HG02571 (cell line): ENCODE measurements around the gene EVI5L.
A peak's percentile ranks its signal among the peaks of the same experiment; 100 is the strongest.

ENCODE experiments used
- ATAC-seq: cut with Tn5 transposase; IDR thresholded peaks from one replicate; pipeline ENCODE4 v1.9.1; 2021; ENCODE audit warnings: mild to moderate bottlenecking, moderate library complexity; ENCODE audit not compliant: unreplicated experiment

The EVI5L gene

DNA sequence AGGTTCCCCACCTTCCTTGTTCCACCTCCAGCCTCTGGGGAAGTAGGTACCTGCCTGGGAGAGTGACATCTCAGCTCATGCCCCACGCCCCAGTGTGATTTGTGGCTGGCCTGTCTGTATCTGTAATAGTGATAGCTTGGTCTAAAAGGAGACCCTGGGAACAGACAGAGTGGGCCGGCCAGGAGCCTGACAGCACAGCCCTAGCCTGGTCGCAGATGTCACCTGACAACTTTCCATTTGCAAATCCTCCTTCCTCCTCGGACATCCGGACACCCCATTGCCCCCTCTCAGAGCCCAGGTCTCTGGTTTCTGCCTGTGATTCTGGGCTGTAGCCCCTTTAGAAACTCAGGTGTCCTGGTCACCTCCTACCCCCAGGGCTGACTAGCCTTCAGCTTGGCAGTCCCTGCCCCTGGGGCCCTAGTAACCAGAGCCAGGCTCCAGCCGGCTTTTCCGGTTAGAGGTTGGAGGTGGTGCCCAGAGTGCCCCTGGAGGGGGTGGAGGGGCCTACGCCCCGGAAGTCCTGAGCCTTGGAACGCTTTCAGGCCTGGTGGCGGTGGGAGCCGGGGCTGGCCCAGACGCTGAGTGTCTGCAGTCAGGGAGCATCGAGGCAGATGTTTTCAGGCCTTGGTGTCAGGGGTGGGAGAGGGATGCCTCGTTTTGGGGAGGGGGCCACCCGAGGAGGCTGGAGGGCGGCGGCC is 64.7 kb downstream of the EVI5L start:
- no peak for ATAC-seq

DNA sequence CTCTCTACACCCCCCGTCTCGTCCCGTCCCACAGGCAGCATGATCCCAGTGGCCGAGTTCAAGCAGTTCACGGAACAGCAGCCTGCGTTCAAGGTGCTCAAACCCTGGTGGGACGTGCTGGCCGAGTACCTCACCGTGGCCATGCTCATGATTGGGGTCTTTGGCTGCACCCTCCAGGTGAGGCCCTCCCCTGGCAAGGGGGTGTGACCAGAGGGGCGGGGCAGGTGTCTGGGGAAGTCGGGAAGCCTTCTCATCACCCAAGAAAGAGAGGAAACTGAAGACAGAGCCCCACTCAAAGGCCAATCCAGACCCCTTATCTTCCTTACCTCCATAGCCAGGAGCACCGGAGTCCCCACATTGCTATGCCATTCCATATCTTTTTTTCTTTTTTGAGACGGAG is 65.5 kb downstream of the EVI5L start:
- ATAC-seq, result no peak

DNA sequence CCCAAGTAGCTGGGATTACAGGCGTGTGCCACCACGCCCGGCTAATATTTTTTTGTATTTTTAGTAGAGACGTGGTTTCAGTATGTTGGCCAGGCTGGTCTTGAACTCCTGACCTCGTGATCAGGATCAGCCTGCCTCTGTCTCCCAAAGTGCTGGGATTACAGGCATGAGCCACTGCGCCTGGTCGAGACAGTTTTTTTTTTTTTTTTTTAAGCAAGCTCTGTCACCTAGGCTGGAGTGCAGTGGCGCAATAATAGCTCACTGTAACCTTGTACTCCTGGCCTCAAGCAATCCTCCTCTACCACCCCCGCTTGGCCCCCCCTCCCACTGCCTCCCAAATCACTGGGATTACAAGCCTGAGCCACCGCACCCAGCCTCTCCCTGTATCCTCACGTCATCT is 67.3 kb downstream of the EVI5L start:
- no peak for ATAC-seq

DNA sequence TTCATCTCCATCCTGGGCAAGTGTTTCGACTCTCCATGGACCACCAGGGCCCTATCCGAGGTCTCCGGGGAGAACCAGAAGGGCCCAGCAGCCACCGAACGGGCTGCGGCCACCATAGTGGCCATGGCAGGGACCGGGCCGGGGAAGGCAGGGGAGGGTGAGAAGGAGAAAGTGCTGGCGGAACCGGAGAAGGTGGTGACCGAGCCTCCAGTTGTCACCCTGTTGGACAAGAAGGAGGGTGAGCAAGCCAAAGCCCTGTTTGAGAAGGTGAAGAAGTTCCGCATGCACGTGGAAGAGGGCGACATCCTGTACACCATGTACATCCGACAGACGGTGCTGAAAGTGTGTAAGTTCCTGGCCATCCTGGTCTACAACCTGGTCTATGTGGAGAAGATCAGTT is 68.9 kb downstream of the EVI5L start:
- no peak for ATAC-seq

DNA sequence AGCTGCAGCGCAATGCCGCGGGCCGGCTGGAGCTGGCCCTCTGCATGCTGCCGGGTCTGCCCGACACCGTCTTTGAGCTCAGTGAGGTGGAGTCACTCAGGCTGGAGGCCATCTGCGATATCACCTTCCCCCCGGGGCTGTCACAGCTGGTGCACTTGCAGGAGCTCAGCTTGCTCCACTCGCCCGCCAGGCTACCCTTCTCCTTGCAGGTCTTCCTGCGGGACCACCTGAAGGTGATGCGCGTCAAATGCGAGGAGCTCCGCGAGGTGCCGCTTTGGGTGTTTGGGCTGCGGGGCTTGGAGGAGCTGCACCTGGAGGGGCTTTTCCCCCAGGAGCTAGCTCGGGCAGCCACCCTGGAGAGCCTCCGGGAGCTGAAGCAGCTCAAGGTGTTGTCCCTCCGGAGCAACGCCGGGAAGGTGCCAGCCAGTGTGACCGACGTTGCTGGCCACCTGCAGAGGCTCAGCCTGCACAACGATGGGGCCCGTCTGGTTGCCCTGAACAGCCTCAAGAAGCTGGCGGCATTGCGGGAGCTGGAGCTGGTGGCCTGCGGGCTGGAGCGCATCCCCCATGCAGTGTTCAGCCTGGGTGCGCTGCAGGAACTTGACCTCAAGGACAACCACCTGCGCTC is 69.8 kb downstream of the EVI5L start:
- no peak for ATAC-seq

DNA sequence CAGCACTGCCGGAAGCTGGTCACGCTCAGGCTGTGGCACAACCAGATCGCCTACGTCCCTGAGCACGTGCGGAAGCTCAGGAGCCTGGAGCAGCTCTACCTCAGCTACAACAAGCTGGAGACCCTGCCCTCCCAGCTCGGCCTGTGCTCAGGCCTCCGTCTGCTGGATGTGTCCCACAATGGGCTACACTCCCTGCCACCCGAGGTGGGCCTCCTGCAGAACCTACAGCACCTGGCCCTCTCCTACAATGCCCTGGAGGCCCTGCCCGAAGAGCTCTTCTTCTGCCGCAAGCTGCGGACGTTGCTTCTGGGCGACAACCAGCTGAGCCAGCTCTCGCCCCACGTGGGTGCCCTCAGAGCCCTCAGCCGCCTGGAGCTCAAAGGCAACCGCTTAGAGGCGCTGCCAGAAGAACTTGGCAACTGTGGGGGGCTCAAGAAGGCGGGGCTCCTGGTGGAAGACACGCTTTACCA is 70.4 kb downstream of the EVI5L start:
- ATAC-seq, result no peak

DNA sequence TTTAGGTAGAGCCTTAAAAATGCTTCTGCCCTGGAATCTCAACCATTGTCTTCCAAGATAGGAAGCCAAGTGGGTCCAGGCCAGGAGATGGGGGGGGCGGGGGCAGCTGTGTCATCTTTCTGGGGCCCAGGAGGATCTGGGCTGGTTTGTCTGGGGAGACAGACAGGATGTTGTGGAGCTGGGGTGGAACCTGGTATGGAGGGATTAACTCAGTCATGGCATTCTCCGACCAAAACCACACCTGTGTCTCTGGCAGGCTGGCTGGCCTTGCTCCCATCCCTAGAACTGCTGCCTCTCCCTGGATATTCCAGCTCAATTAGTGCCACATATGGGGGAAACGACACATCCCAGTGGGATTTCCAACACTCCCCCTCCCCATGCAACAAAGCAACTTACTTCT is 70.9 kb downstream of the EVI5L start:
- ATAC-seq, result no peak

DNA sequence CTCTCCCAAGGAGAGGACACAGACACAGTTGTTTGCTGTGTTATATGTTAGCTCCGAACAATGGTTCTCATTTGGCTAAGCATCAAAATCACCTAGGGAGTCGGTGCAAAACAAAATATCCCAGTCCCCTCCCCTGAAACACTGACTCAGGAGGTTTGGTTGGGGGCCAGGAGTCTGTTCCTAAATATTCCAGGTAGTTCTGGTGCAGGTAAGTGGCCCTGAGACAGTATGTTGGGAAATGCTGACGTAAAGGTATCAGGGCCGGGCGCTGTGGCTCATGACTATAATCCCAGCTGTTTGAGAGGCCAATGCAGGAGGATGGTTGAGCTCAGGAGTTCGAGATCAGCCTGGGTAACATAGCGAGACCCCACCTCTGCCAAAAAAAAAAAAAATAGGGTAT is 71.3 kb downstream of the EVI5L start:
- ATAC-seq, result no peak

DNA sequence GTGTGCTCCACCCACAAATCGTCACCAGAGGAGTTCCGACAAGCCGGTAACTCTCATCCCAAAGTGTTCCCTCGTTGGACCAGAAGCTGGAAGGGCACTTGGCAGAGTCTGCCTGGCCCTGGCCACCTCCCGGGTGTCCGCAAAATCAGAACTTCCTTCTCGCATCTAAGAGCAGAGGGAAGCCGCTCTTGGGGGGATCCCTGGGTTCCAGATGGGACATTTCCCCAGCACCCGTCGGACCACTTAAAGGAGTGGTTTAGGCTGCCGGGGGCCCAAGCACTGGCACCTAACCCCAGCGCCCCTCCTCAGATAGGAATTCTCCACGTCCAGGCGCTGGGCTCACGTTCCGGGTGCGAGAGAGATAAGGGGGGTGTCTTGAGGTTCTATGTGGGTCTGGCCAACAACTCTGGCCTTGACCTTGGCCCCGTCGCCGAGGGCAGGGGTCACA is 72.8 kb downstream of the EVI5L start:
- ATAC-seq, result no peak

DNA sequence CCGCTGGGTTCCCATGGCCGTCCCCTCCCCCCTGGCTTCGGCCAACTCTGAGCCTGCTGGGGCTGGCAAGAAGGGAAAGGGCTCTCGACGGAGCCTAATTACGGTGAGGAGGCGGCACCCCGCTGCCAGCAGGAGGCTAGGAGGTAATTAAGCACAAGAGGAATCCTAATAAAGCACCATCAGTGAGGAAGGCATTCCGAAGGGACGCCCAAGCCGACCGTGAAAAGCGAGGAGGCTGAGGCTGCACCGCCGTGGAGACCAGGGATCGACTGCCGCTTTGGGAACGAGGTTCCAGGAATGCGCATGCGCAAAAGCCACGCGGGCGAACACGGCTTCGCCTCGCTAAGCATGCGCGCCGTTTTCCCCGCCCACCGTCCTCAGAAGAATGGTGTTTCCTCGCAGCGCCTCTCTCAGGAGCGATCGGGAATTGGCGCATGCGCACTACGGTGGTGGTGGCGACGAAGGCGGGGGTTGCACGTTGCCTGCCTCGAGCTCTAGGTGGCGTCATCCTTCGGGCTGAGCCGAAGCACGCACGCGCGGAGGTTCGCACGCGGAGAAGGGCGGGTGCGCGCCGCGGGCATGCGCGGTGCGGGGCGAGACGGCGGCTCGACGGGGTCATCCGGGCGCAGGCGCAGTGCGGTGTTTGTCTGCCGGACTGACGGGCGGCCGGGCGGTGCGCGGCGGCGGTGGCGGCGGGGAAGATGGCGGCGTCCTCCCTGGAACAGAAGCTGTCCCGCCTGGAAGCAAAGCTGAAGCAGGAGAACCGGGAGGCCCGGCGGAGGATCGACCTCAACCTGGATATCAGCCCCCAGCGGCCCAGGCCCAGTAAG is 73.4 kb downstream of the EVI5L start, which contains the start of gene MAP2K7:
Gene MAP2K7, plus strand, starts transcription at position 634 of the 830 bp plus-strand sequence. Its CDS starts 68 bp downstream, at position 702.
- ATAC-seq, result peak; percentile 77

DNA sequence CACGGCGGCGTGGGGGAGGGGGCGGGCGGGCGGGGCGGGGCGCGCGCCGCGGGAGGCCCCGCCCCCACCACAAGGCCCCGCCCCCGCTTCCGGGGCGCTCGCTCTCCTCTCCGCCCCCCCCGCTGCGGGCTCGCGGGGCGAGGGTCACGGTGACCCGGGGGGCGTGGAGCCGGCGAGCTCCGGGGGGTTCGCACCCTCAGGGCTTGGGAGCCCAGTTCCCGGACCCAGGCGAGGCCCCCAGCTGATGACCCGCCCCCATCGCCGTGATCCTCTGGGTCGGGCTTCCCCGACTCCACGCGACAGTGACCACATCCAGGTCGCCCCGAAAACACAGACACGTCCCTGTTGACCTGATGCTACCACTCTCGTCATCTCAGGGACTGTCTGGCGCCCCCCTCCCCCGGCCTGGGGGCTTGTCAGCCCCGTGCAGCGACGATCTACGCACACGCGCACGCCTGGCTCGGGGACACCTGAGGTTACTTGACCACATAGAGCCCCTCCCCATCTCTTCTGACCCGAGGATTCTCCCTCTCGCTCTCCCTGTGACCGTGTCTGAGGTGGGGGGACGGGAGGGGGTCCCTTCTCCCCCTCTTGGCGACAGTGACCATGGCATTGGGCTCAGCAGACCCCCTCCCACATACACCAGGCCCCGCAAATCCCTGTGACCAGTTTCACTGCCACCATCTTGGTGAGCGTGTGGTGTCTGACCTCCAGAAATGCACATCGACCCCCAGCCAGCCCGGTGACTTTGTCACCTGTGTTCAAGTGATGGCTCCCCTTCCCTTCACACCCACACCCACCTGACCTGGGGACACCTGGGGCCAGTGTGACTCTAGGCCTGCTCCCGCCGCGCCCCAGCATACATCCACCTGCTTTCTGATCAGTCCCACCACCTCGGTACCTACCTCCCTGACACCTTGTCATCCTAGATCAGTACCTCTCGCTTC is 74.3 kb downstream of the EVI5L start:
- ATAC-seq, result peak; percentile 29

DNA sequence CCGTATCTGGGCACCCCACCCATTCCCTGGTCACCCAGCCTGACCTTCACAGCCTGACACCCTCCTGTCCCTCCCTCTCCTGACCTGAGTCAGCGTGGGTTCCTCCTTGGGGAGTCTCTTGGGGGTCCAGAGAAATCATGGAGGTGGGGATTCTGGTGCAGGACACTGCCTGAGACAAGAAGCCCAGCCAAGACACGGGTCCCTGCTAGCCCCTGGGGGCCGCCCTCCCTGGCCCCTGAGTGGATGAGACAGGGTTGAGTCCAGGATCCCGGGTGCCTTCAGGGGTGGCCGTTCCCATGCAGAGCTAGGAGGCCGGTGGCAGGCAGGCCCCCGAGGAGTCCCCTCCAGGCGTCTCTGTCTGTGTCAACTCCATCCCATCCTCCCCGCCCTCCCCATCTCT is 75.2 kb downstream of the EVI5L start:
- no peak for ATAC-seq

DNA sequence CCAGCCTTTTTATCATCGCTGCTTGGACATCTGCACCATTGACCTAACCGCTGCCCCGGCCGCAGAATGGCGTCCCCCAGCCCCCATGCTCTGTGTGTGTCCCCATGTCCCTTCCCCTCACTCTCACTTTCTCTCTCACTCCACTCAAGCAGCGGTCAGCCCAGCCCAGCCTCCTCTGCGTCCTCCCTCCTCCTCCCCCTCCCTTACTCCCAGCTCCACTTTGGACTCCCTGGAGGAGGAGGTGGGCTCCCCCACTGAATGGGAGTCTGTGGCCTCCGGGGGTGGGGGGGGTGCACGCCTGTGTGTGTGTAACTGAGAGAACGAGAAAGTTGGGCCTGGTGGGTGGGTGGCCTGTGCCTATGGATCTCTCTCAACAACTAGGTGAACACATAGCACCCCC is 75.8 kb downstream of the EVI5L start:
- ATAC-seq, result no peak

DNA sequence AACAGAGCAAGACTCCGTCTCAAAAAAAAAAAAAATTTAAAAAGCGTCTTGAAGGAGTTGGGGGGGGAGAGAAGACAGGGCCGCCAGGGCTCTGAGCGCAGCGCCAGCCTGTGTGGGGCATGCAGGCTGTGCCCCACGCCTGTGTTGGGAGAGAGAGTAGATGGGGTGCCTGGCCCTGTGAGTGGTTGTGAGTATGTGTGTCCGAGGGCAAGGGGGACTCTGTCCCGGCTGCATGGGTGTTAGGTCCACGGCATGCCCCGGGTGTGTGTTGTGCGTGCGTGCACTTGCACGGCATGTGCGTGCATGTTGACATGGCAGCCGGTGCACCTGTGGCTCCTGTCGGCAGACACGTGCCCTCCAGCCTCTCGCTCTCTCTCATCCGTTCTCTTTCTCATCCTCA is 77.1 kb downstream of the EVI5L start:
- ATAC-seq, result no peak

DNA sequence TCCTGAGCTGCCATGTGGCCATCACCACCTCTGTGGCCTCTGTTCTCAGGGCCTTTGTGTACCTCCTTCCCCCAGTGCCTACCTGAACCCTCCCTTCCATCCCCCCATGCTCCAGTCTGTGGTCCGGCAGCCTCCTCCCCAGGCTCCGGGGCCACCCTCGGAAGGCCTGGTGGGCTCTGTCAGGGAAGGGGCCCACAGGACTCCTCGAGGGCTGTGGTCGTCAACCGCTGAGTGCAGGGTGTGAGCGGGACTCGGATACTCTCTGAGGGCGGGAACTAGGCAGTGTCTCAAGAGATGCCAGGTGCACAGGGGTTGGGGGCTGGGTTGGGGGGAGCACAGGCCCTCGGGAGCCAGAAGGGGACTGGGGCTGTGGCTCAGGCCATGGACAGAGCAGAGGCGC is 77.5 kb downstream of the EVI5L start:
- no peak for ATAC-seq

DNA sequence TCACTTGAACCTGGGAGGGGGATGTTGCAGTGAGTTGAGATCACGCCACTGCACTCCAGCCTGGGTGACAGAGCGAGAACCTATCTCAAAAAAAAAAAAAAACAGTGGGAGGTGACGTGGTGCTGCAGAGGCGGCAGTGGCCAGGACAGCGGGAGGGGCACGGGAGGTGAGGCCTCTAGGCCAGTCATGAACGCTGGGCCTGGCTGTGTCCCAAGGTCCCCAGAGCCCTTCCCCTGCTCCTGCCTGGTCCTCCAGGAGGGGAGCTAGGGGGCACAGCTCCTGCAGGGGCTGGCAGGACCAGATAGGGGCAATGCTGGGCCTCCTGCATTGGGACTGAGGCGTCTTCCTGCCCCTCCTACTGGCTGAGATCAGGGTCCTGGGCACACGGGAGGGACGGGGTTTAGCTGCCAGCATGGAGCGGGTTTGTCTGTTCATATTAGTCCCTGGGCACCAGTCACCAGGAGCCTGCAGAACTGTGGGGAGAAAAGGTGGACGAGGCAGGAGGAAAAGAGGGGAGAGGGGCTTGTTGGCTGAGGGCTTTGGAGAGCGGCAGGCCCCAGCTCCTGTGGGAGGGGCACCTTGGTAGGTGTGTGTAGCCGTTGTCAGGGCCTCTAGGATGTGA is 78.2 kb downstream of the EVI5L start:
- ATAC-seq, result no peak

DNA sequence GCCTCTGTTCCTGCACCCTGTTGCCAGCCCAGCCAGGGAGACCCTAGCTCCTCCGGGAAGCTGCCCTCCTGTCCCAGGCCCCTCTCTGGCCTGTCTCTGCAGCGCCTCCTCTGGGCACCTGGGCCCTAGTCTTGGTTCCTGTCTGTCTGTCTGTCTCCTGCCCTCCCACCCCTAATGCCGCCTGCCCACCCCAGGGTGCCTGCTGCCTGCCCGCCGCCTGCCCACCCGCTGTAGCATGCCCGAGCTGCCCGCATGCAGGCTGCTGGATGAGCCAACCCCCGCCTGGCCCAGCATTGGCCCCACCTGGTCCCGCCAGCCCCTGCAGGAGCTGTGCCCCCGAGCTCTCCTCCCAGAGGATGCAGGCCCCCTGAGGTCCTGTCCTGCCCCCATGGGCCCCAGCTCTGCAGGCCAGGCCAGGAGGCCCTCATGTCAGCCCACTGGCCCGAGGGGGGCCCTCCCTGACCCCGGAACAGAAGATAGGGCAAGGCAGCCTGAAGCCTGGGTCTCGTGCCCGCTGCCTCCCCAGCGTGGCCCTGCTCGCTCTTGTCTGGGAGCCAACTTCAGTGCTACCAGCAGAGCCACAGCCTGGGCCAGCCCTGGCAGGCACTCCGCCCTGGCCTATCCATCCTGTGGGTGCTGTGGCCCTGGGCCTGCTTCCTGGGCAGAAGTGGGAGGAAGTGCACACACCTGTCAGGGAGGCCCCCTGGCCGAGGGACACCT is 78.9 kb downstream of the EVI5L start:
- ATAC-seq, result no peak

DNA sequence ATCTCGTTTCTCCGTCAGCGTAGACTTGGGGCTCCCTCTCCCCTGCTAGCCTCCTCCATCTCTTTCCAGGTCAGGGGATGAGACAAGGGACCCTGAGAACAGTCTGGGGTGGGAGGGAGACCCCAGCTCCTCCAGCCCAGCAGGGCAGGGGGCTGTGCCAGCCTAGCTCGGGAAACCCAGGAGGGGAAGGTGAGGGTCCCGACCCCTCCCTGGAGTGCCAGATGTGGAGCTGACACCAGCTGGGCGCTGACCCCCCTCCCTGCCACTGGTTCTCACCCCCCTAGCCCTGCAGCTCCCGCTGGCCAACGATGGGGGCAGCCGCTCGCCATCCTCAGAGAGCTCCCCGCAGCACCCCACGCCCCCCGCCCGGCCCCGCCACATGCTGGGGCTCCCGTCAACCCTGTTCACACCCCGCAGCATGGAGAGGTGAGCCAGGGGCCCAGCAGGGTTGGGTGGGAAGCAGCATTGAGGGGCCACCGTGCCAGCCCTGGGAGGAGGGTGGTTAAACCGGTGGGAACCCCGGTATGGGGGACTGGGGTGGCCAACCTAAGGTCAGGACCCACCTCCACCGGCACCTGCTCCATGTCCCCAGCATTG is 79.6 kb downstream of the EVI5L start:
- no peak for ATAC-seq
